Liver (tissue), 9 donors: ENCODE measurements around the gene CENPT. TPM values are rescaled to one million over a fixed set of nuclear protein-coding genes. Genes with fewer than 3 reads are reported as not detected.
A peak's percentile ranks its signal among the peaks of the same experiment; 100 is the strongest.

ENCODE experiments used
- DNase-seq: peaks from one replicate; pipeline ENCODE4 v3.0.0-alpha.2; 2017; ENCODE audit warnings: low spot score
- H3K27ac ChIP-seq, 2 donors: one replicate each; pipeline ENCODE4 v1.7.0; 2013; ENCODE audit warnings: inconsistent platforms in 2 of 2, low read length in 2 of 2, control low read depth in 1 of 2, low read depth in 1 of 2, mild to moderate bottlenecking in 1 of 2
- H3K27me3 ChIP-seq, 4 donors: one replicate each; pipeline versions ENCODE4 v1.6.1 to v1.7.0; 2013; ENCODE audit warnings: low read length in 3 of 4, inconsistent platforms in 1 of 4, mild to moderate bottlenecking in 1 of 4, moderate library complexity in 1 of 4; ENCODE audit not compliant: control insufficient read depth in 4 of 4, insufficient read depth in 4 of 4
- H3K36me3 ChIP-seq, 4 donors: one replicate each; pipeline versions ENCODE4 v1.6.1 to v1.7.0; 2013; ENCODE audit warnings: low read length in 3 of 4, mild to moderate bottlenecking in 3 of 4, low read depth in 1 of 4, moderate library complexity in 1 of 4; ENCODE audit not compliant: control insufficient read depth in 4 of 4, insufficient read depth in 3 of 4
- H3K4me1 ChIP-seq, 4 donors: one replicate each; pipeline versions ENCODE4 v1.6.1 to v1.7.0; 2013; ENCODE audit warnings: low read length in 3 of 4, mild to moderate bottlenecking in 3 of 4, moderate library complexity in 1 of 4; ENCODE audit not compliant: control insufficient read depth in 4 of 4, insufficient read depth in 4 of 4
- H3K4me3 ChIP-seq, 3 donors: one replicate each; pipeline versions ENCODE4 v1.6.1 to v1.7.0; 2013; ENCODE audit warnings: low read length in 3 of 3, control low read depth in 1 of 3, low read depth in 1 of 3, mild to moderate bottlenecking in 1 of 3
- H3K9ac ChIP-seq, 2 donors: one replicate each; pipeline ENCODE4 v1.7.0; 2013; ENCODE audit warnings: low read length in 2 of 2, mild to moderate bottlenecking in 2 of 2, moderate library complexity in 2 of 2, control low read depth in 1 of 2, low read depth in 1 of 2
- H3K9me3 ChIP-seq, 4 donors: one replicate each; pipeline versions ENCODE4 v1.6.1 to v1.7.0; 2013; ENCODE audit warnings: low read length in 3 of 4; ENCODE audit not compliant: control insufficient read depth in 4 of 4
- ATF3 ChIP-seq: IDR thresholded peaks from 2 replicates; pipeline ENCODE4 v1.6.1; 2016; ENCODE audit warnings: antibody characterized with exemption
- CTCF ChIP-seq: fragments of 150-350 bp; IDR thresholded peaks from 2 replicates; pipeline ENCODE4 v1.5.1; 2017; ENCODE audit warnings: improper control_type of control experiment, low read depth, low read length; ENCODE audit not compliant: missing input control
- EGR1 ChIP-seq, 2 donors: IDR thresholded peaks; 2 replicates each; pipeline ENCODE4 v1.6.1; 2016 to 2018; ENCODE audit warnings: antibody characterized with exemption in 2 of 2, low read depth in 2 of 2
- FOXA1 ChIP-seq: IDR thresholded peaks from 2 replicates; pipeline ENCODE4 v1.6.1; 2016; ENCODE audit warnings: antibody characterized with exemption
- FOXA2 ChIP-seq: IDR thresholded peaks from 2 replicates; pipeline ENCODE4 v1.6.1; 2016; ENCODE audit warnings: antibody characterized with exemption
- JUND ChIP-seq, 2 donors: IDR thresholded peaks; 2 replicates each; pipeline ENCODE4 v1.6.1; 2016; ENCODE audit warnings: antibody characterized with exemption in 2 of 2
- MAX ChIP-seq: IDR thresholded peaks from 2 replicates; pipeline ENCODE4 v1.6.1; 2016; ENCODE audit warnings: antibody characterized with exemption
- NR2F2 ChIP-seq: IDR thresholded peaks from 2 replicates; pipeline ENCODE4 v1.6.1; 2016; ENCODE audit warnings: antibody characterized with exemption
- RAD21 ChIP-seq, 2 donors: IDR thresholded peaks; 2 replicates each; pipeline ENCODE4 v1.6.1; 2016; ENCODE audit warnings: antibody characterized with exemption in 2 of 2, mild to moderate bottlenecking in 2 of 2
- REST ChIP-seq: IDR thresholded peaks from 2 replicates; pipeline ENCODE4 v1.6.1; 2016; ENCODE audit warnings: antibody characterized with exemption, mild to moderate bottlenecking
- SP1 ChIP-seq: IDR thresholded peaks from 2 replicates; pipeline ENCODE4 v1.6.1; 2018; ENCODE audit warnings: antibody characterized with exemption, mild to moderate bottlenecking
- TAF1 ChIP-seq: conservative IDR thresholded peaks from 2 replicates; pipeline ENCODE4 v1.6.1; 2016; ENCODE audit warnings: antibody characterized with exemption, mild to moderate bottlenecking
- YY1 ChIP-seq: IDR thresholded peaks from 2 replicates; pipeline ENCODE4 v1.6.1; 2016; ENCODE audit warnings: antibody characterized with exemption, mild to moderate bottlenecking
- ZBTB33 ChIP-seq: IDR thresholded peaks from 2 replicates; pipeline ENCODE4 v1.6.1; 2016; ENCODE audit warnings: antibody characterized with exemption
- whole genome bisulfite sequencing: extraction: QIAGEN DNeasy Blood & Tissue Kit; methylation state at CpG from one replicate; pipeline ENCODE4 v1.1.7; 2013; 5-methylcytosine and 5-hydroxymethylcytosine counted together
- polyA plus RNA-seq, 2 donors: library from polyadenylated mRNA; stranded (reverse) in 1 of 2; unstranded in 1 of 2; fragments of 200-250 nt in 1 of 2; fragments of >200 nt in 1 of 2; fragmentation: Nextera tagmentation in 1 of 2; extraction: Ambion mirVana in 1 of 2; gene quantifications; one replicate each; pipeline versions ENCODE4 v1.2.1 to v1.2.3, GENCODE V29; 2013 to 2015
- total RNA-seq, 2 donors: library from RNA; depleted of rRNA; stranded (reverse); fragments of >200 nt; gene quantifications; one replicate each; pipeline ENCODE4 v1.2.3, GENCODE V29; 2014
- donor health status: healthy.
- donor health status: healthy.
- donor health status: healthy.
- donor health status: healthy.
- donor health status: healthy.

The CENPT gene
- total and polyA plus RNA-seq, 4 donors = 11.4 to 26.9 (median 19.3) TPM

GRCh38 chr16:67846063-67846319 lies 1.5 kb downstream of the CENPT start:
- H3K9me3 ChIP-seq = no peaks in the 10 kb centered on the region
- TF ChIP-seq MAX = no peak
- TF ChIP-seq FOXA2 = no peak
- TF ChIP-seq CTCF = no peak
- no peak for TF ChIP-seq EGR1 (IDR thresholded peaks at IDR 0.05; ENCODE audit: low read depth in 2 of 2)
- TF ChIP-seq NR2F2 = no peak
- no peak for TF ChIP-seq ZBTB33
- TF ChIP-seq REST = no peak
- peak overlapping the region; percentile 89 to 97 for H3K27ac ChIP-seq
- H3K4me1 ChIP-seq = peaks cover 14 to 54% (median 42%) of the 10 kb centered on the region in 4 donors
- H3K27me3 ChIP-seq = no peaks in the 10 kb centered on the region
- peak overlapping the region; percentile 80 to 81 for H3K9ac ChIP-seq
- 12% methylated on average over 2 of the region's 2 CpGs for WGBS
- H3K36me3 ChIP-seq = no peaks in the 10 kb centered on the region
- H3K4me3 ChIP-seq = peak overlapping the region; percentile 60 to 84 (median 80)
- no peak for DNase-seq

GRCh38 chr16:67845291-67846062 lies 2.0 kb downstream of the CENPT start:
- Histone ChIP-seq H3K36me3 (no peaks in the 10 kb centered on the region), H3K9ac (peak overlapping the region; percentile 80 to 81), H3K9me3 (no peaks in the 10 kb centered on the region), H3K4me1 (peaks cover 14 to 54% (median 42%) of the 10 kb centered on the region in 4 donors), H3K27ac (peak overlapping the region; percentile 89 to 97), H3K4me3 (peak overlapping the region; percentile 60 to 84 (median 80)), H3K27me3 (no peaks in the 10 kb centered on the region)
- 82% methylated on average over 5 of the region's 5 CpGs for WGBS
- DNase-seq = no peak
- no peak for TF ChIP-seq YY1
- TF ChIP-seq FOXA2 = no peak
- TF ChIP-seq FOXA1 = no peak
- no peak for TF ChIP-seq TAF1
- TF ChIP-seq EGR1 (IDR thresholded peaks at IDR 0.05; ENCODE audit: low read depth in 2 of 2) = no peak
- TF ChIP-seq REST = no peak
- TF ChIP-seq CTCF = no peak
- TF ChIP-seq SP1 = no peak
- no peak for TF ChIP-seq RAD21 (IDR thresholded peaks at IDR 0.05)
- no peak for TF ChIP-seq JUND (IDR thresholded peaks at IDR 0.05)
- no peak for TF ChIP-seq ZBTB33
- TF ChIP-seq ATF3 = no peak
